Endodermal cell (in vitro differentiated cells): ENCODE results near the gene RPS21. TPM values are rescaled to one million over a fixed set of nuclear protein-coding genes. Genes with fewer than 3 reads are reported as not detected.

Experiments
- DNase-seq: peaks from one replicate; pipeline ENCODE4 v3.0.0-alpha.2; 2017
- H3K27ac ChIP-seq: 2 replicates; pipeline ENCODE4 v1.5.1; 2013; ENCODE audit warnings: mild to moderate bottlenecking, low read depth, low read length, moderate library complexity
- H3K27me3 ChIP-seq: 2 replicates; pipeline ENCODE4 v1.6.1; 2013; ENCODE audit warnings: mild to moderate bottlenecking, low read length, moderate library complexity; ENCODE audit not compliant: insufficient read depth, control insufficient read depth, poor library complexity, severe bottlenecking
- H3K36me3 ChIP-seq: 2 replicates; pipeline ENCODE4 v1.7.0; 2013; ENCODE audit warnings: mild to moderate bottlenecking, low read length, moderate library complexity; ENCODE audit not compliant: control insufficient read depth, insufficient read depth
- H3K4me1 ChIP-seq: one replicate; pipeline ENCODE4 v1.7.0; 2013; ENCODE audit warnings: low read length; ENCODE audit not compliant: control insufficient read depth, insufficient read depth
- H3K4me3 ChIP-seq: 2 replicates; pipeline ENCODE4 v1.5.1; 2013; ENCODE audit warnings: mild to moderate bottlenecking, low read length, moderate library complexity
- H3K9ac ChIP-seq: 2 replicates; pipeline ENCODE4 v1.6.1; 2013; ENCODE audit warnings: mild to moderate bottlenecking, low read length, moderate library complexity; ENCODE audit not compliant: poor library complexity, severe bottlenecking; ENCODE audit errors: extremely low read depth
- H3K9me3 ChIP-seq: 2 replicates; pipeline ENCODE4 v1.6.1; 2013; ENCODE audit warnings: mild to moderate bottlenecking, low read length, moderate library complexity; ENCODE audit not compliant: control insufficient read depth
- H3K27ac Mint-ChIP-seq: 2 replicates; pipeline ENCODE4 v1.8.0; 2020; ENCODE audit warnings: mixed read lengths
- H3K27me3 Mint-ChIP-seq: 2 replicates; pipeline ENCODE4 v1.8.0; 2021; ENCODE audit warnings: mild to moderate bottlenecking, mixed read lengths; ENCODE audit not compliant: insufficient read depth
- H3K36me3 Mint-ChIP-seq: 2 replicates; pipeline ENCODE4 v1.8.0; 2020; ENCODE audit warnings: low read depth, mixed read lengths
- H3K4me1 Mint-ChIP-seq: 2 replicates; pipeline ENCODE4 v1.8.0; 2020; ENCODE audit warnings: mixed read lengths
- H3K4me3 Mint-ChIP-seq: 2 replicates; pipeline ENCODE4 v1.8.0; 2020; ENCODE audit warnings: mild to moderate bottlenecking, moderate library complexity, mixed read lengths
- H3K9me3 Mint-ChIP-seq: 2 replicates; pipeline ENCODE4 v1.8.0; 2020; ENCODE audit warnings: mild to moderate bottlenecking, mixed read lengths
- WGBS, 2 experiments: methylation state at CpG; one replicate each; pipeline versions ENCODE4 v1.1.5 to v1.1.7; 2013; ENCODE audit warnings: missing lambda C conversion rate in 2 of 2, mixed read lengths in 1 of 2; ENCODE audit not compliant: insufficient coverage in 1 of 2, insufficient read length in 1 of 2; 5-methylcytosine and 5-hydroxymethylcytosine counted together
- total RNA-seq, 2 donors: library from RNA; stranded (reverse); fragmentation: NEBNext Ultra II Directional in 1 of 2; extraction: Animal tissue kit (Norgen Biotek cat#: 25700) in 1 of 2; gene quantifications; 2 replicates in 1 of 2; 3 replicates in 1 of 2; pipeline ENCODE4 v1.2.1, GENCODE V29; 2021
- TF ChIP-seq, protein P1 (sequence below): fragments of 200-600 bp; sonication (generic); conservative IDR thresholded peaks from 2 replicates; pipeline ENCODE4 v1.5.0; 2021; ENCODE audit warnings: antibody characterized with exemption, mild to moderate bottlenecking

The RPS21 gene
- total RNA-seq, 2 donors from 2014 or later, result 1,288 to 1,382 TPM

GRCh38 chr20:62387933-62388635 lies 1.2 kb downstream of the RPS21 start:
- H3K9ac ChIP-seq, result peak overlapping the region; percentile 91
- no peak for DNase-seq
- Mint-ChIP-seq H3K27me3 (no peaks in the 10 kb centered on the region), H3K4me1 (peaks cover 20% of the 10 kb centered on the region), H3K4me3 (peak overlapping the region; percentile 94), H3K9me3 (no peaks in the 10 kb centered on the region), H3K36me3 (peaks cover 31% of the 10 kb centered on the region), H3K27ac (peak overlapping the region; percentile 92)
- no peak overlapping the region for H3K27ac ChIP-seq
- peak overlapping the region; percentile 100 for H3K4me3 ChIP-seq
- TF ChIP-seq, protein P1, sequence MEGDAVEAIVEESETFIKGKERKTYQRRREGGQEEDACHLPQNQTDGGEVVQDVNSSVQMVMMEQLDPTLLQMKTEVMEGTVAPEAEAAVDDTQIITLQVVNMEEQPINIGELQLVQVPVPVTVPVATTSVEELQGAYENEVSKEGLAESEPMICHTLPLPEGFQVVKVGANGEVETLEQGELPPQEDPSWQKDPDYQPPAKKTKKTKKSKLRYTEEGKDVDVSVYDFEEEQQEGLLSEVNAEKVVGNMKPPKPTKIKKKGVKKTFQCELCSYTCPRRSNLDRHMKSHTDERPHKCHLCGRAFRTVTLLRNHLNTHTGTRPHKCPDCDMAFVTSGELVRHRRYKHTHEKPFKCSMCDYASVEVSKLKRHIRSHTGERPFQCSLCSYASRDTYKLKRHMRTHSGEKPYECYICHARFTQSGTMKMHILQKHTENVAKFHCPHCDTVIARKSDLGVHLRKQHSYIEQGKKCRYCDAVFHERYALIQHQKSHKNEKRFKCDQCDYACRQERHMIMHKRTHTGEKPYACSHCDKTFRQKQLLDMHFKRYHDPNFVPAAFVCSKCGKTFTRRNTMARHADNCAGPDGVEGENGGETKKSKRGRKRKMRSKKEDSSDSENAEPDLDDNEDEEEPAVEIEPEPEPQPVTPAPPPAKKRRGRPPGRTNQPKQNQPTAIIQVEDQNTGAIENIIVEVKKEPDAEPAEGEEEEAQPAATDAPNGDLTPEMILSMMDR, result no peak
- 87 to 91% methylated on average over 13 to 20 of the region's 20 CpGs for WGBS, 2 experiments
- no peaks in the 10 kb centered on the region for H3K4me1 ChIP-seq
- no peaks in the 10 kb centered on the region for H3K9me3 ChIP-seq
- H3K27me3 ChIP-seq, result no peaks in the 10 kb centered on the region
- peaks cover 33% of the 10 kb centered on the region for H3K36me3 ChIP-seq

GRCh38 chr20:62388839-62389600 lies 2.1 kb downstream of the RPS21 start:
- Histone ChIP-seq H3K4me1 (no peaks in the 10 kb centered on the region), H3K27me3 (no peaks in the 10 kb centered on the region)
- H3K4me3 Mint-ChIP-seq, result peak overlapping the region; percentile 94

GRCh38 chr20:62389601-62390087 lies 2.7 kb downstream of the RPS21 start:
- H3K27me3 Mint-ChIP-seq, result no peaks in the 10 kb centered on the region
- H3K27ac ChIP-seq, result no peak overlapping the region
- no peaks in the 10 kb centered on the region for H3K27me3 ChIP-seq
- no peak for DNase-seq
- H3K36me3 Mint-ChIP-seq, result peaks cover 31% of the 10 kb centered on the region
- H3K4me1 ChIP-seq, result no peaks in the 10 kb centered on the region
- H3K9me3 ChIP-seq, result no peaks in the 10 kb centered on the region
- H3K9ac ChIP-seq, result no peak overlapping the region
- TF ChIP-seq, protein P1, result no peak
- H3K27ac Mint-ChIP-seq, result peak overlapping the region; percentile 39
- peaks cover 20% of the 10 kb centered on the region for H3K4me1 Mint-ChIP-seq
- no peak overlapping the region for H3K4me3 ChIP-seq
- 95 to 100% methylated on average over 2 to 5 of the region's 5 CpGs for WGBS, 2 experiments
- H3K36me3 ChIP-seq, result peaks cover 30% of the 10 kb centered on the region
- no peak overlapping the region for H3K4me3 Mint-ChIP-seq
- H3K9me3 Mint-ChIP-seq, result no peaks in the 10 kb centered on the region

More at GRCh38 chr20:62388839-62389600, 2.1 kb downstream of the RPS21 start:
- Mint-ChIP-seq H3K36me3 (peaks cover 31% of the 10 kb centered on the region), H3K27me3 (no peaks in the 10 kb centered on the region), H3K4me1 (peaks cover 20% of the 10 kb centered on the region), H3K27ac (peak overlapping the region; percentile 92), H3K9me3 (no peaks in the 10 kb centered on the region)
- Histone ChIP-seq H3K36me3 (peaks cover 30% of the 10 kb centered on the region), H3K4me3 (peak overlapping the region; percentile 100), H3K9ac (no peak overlapping the region), H3K9me3 (no peaks in the 10 kb centered on the region), H3K27ac (no peak overlapping the region)
- no peak for DNase-seq
- WGBS, 2 experiments, result 94 to 95% methylated on average over 11 of the region's 11 CpGs
- TF ChIP-seq, protein P1, result peak; percentile 54
